Activated gamma-delta T cell treated with anti-CD3 and anti-CD28 coated beads, Interleukin-2, amount 50 U/mL, for 16 hours (primary cell): ENCODE measurements around the gene MATN4.
"Not testable (repeated sequence)": the region's sequence is repeated elsewhere in the genome, so short reads cannot be mapped to it uniquely, and the experiment has no call there.

Experiments used
- DNase-seq: peaks from one replicate; pipeline ENCODE4 v3.0.0-alpha.2; 2020; ENCODE audit warnings: low read depth

MATN4 gene, protein sequence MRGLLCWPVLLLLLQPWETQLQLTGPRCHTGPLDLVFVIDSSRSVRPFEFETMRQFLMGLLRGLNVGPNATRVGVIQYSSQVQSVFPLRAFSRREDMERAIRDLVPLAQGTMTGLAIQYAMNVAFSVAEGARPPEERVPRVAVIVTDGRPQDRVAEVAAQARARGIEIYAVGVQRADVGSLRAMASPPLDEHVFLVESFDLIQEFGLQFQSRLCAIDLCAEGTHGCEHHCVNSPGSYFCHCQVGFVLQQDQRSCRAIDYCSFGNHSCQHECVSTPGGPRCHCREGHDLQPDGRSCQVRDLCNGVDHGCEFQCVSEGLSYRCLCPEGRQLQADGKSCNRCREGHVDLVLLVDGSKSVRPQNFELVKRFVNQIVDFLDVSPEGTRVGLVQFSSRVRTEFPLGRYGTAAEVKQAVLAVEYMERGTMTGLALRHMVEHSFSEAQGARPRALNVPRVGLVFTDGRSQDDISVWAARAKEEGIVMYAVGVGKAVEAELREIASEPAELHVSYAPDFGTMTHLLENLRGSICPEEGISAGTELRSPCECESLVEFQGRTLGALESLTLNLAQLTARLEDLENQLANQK

DNA sequence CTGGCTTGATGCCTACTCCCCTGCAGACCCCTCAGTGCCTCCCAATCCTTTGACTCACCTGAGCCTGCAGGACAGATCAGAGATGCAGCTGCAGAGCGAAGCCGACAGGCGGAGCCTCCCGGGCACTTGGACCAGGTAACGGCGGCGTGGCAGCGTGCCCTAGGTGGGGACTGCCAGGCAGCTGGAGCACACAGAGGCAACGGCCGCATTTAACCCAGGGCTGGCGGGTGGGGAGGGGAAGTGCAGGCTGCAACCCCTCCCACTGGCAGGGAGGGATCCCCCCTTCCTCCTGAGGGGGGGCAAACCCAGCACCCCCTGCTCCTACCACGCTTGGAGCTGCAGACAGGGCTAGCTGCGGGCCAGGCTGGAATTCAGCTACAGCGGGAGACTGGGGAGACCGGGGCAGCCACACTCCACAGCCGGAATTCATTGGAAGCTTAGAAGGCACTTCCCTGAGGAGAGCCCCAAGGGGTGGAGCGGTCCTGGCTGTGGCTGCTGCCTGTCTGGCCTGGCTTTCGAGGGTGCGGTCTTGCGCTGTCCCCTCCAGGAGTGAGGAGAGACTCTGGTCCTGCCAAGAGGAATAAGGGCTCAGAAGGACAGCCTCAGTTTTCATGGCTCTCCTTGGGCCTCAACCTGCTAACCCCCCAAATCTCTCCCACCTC is at the start of gene MATN4:
TSS of gene MATN4 (minus strand) at position 183 of the 662 bp plus-strand sequence. CDS start 2,717 bp downstream, outside the sequence.
- no peak for DNase-seq

DNA sequence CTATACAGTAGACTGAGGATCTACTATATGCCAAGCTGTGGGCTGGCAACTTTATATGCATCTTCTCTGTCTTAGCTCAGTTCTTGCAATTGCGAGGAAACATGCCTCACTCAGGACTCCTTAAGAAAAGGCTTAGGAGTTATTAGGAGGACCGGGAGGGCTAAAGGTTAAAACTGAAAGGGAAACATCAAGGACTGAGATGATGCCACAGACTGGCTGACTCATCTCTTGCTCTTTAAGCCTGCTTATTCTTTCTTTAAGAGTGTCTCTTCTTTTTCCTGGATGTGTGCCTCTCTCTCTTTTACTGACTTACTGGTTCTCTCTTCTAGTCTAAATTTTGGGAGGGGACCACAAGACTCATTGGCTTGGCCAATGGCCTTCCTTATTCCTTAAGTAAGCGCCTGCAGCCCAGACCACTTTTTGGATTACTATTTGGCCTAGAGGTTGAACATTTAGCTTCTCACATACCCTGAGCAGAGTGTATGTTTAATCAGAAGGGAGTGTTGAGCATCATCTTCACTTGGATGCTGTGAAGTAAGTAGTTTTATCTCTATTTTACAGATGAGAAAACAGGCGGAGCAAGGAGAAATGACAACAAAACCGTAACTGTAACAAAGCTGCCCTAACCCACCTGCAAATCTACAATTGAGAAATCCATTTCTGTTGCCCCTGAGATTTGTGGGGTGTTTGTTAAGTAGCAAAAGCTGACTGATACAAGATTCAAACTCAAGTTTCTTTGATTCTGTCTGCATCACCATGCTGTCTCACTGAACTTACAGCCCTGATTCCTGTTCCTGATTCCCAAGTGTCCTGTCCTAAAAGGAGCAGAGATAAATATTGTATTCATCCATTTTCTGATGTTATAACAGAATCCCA is 47.3 kb upstream of the MATN4 start:
- DNase-seq, result no peak

DNA sequence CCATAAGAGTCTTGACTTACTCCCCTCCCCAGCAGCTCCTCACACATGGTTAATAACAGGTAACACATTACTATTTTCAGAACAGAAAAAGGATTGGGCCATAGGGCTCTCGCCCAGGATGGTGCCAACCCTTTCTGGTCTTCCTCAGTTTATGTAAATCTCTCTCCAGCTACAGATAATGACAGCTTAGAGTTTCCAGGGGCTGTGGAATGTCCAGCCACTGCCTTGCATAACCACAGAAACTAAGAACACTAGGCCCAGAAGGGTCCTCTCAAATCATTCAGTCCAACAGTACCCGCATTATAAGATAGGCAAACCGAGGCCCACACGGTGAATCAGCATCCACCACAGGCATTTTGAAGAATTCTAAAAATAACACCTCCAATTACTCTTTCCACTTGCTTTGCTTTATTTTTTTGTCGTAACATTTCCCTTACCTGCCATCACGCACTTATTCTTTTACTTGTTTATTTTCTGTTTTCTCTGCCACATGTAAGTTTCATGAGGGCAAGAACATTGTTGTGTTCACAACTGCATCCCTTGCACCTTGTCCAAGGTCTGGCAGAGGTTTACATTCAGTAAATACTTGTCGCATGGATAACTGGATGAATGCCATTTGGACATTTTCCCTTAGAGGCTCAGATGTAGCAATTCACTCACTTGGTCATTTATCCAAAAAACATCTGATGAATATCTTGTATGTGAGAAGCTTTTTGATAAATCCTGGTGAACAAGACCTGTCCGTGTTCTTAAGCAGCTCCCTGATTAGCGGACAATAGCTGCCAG is 46.5 kb upstream of the MATN4 start:
- DNase-seq, result no peak

DNA sequence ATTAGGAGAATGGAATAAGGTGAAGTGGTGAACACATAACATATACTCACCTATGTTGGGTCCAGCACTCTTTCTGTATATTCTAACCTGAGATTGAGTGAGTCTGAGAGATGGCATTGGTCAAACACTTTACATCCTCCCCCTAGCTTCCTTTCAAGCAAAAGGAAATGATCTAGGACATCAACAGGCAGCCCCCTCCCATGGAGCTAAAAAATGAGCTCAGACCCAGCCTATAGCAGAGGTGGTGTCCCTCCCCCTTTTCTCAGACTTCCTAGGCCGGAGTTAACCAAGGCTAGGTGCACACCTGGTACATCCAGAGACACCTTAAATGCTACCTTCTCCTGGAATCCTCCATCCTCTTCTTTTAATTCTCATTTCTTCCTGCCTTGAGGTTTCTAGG is 45.6 kb upstream of the MATN4 start:
- no peak for DNase-seq

DNA sequence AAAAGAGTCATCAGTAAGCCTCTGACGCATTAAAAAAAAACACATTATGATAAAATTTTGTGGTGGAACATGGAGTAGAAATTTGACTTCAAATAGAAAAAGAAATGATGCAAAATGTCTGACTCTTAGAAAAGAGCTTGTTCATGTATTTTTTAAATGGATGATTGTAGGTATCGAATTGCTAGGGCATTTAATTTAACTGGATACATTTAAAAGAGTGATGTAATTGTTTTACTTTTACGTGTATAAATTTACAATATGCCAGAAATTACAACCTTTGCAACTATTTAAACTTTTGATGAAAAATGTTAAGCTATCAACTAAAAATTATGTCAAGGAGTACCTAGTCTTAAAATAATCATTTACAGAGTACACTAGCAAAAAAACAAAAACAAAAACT is 44.6 kb upstream of the MATN4 start:
- DNase-seq, result no peak

DNA sequence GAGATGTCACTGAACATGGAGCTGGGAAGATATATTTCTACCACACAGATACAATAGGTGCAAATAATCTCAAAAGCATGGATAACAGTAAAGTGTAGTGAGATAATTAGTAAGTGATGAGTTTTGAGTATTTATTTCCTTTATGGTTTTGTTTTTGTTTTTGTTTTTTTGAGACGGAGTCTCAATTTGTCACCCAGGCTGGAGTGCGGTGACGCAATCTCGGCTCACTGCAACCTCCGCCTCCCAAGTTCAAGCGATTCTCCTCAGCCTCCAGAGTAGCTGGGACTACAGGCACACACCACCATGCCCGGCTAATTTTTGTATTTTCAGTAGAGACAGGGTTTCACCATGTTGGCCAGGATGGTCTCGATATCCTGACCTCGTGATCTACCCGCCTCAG is 42.7 kb upstream of the MATN4 start:
- DNase-seq, result not testable (repeated sequence)

DNA sequence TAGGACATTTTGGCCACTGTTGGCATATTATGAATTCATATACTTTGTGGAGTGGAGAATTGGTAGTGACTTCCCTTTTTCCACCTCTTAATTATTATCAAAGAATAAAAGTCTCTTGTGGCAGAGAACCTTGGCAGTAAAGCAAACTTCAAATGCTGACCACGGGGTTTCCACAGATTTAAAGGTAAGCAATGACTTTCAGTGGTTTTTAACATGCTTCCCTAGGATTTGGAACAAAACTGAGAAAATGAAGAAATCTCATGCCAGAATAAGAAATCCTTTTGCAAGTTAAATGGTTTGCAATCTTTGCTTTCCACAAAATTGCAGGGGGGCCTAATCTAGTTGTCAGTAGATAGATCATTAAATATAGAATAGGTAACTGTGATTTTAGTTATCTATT is 42.1 kb upstream of the MATN4 start:
- DNase-seq, result no peak

DNA sequence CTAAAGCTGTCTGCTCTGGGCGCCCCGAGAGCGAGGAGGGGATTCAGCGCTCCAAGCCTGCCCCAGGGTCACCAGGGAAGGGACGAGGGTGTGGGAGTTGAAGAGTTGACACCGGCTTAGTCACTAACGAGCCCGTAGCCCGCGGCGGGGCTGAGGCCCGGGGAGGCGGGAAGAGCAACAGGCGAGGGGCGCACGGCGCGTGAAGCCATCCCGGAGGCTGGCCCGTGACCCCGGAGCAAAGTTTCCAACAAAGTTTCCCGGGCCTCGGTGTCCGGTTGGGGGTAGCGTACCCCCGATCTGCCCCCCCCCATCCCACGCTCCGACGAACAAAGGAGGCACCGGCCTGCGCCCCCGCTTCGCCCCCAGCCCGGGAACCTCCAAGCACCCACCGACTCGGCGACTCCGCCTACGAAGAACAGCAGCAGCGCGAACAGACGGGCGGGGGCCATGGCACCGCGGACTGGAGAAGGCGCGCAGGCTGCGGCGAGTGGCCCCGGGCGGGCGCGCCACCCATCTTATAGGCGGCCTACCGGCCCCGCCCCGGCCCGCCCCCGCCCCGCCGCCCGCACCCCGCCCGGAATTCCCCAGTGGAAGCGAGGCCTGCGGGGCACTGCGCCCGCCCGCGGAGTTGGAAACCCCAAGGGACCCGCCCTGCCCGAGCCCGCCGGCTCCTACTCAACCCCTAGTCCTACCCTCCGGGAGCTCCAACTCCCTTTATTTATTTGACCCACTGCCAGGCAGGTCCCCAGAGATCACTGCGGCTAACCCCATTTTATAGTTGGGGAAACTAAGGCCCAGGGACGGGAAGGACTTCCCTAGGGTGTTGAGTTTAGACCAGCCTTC is 40.1 kb upstream of the MATN4 start, which contains the start of gene SDC4:
TSS of gene SDC4 (minus strand) at position 489 of the 843 bp plus-strand sequence. CDS start at position 449, 40 bp downstream.
- DNase-seq, result peak; percentile 32

DNA sequence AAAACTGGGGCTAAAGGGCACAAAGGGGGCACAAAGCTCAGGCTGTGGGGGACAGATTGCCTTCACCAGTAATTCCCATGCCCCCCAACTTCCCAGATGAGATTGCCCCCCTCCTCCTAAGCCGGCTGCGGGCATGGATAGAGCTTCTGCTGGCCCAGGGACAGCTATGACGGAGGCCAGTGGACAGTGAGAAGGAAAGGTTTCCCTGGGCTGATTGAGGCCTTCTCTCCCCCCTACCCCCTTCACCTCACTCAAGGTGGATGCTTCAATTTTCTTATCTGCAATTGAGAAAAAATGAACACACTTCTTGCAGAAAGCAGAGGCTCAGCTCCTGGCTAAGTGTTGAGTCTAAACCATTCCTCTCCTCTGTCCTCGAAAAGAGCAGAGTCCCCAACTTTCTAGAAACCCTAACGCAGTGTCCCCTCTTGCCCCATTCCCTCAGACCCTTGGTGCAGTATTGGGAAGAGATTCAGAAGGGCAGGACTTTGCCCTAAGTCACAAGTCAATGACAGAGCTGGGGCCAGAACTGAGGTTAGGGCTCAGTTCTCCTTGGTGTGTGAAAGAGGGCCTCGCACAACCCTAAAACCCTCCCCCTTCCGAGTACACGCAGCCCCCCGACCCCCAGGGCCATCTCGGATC is 39.3 kb upstream of the MATN4 start:
- no peak for DNase-seq

DNA sequence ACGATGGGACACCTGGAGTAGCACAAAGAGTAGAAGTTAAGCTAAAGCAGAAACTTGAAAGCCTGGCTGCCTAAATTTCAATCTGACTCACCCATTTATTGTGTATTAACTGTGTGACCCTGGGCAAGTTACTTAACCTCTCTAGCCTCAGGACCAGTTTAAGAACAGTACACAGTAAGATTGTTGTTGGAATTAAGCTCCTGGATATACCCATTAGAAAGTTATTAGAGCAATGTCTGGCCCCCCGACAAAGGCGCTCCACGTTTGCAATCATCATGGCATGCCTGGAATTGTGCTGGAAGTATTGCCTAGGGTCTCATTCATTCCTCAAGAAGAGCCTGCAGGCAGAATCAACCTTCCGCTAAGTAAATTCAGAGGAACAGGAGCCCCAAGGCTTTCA is 38.8 kb upstream of the MATN4 start:
- DNase-seq, result no peak

DNA sequence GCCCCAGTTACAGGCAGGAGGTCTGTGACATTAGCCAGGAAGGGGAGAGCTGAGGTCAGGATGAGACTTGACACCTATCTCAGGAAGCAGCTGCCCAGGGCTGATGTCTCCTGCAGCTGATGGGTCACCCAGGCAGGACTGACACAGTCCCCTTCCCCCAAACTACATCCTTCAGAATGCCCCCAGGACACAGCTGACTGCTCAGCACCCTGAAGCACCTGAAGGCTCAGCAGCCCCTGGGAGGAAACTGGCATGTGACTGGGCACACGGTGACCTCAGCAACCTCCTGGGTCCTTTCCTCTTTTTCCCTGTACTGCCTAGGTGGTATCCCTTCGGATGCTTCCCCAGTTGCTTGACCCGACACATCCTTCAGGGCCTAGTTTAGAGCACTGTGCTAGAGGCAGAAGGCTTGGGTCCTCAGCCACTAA is 38.2 kb upstream of the MATN4 start:
- DNase-seq, result no peak

DNA sequence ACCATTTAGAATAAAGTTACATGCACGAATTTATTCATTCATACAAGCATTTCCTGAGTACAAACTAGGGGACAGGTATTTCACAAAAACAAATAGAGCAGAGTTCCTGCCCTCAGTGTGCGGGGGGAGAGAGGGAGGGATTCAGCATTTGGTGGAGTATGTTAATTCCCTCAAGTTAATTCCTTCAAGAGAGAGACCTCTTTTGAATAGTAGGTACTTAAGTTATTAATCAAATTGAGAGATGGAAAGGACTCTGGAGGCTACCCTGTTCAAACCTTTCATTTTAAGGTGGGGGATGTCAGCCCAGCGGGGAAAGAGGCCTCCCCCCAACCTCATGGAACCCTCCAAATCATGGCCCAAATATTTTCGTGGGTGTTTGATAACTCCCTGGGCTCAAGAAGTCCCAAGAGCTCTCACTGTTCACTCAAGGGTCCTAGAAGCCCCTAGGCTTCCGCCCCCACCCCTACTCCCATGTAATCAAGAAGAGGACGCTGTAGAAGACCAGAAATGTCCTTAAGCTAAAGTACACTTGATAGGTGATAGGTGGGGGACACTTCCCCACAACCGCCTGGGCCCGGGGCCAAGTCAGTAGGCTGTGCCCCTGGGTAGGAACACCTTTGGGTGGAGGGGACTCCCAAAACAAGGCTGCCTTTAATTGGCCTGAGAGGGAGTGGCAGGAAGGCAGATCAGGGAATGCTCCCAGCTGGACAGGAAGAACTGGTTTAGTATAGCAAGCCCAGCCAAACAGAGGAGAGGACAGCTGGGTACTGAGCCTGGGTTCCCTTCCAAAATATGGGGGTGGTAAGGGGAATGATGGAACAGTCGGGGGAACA is 37.2 kb upstream of the MATN4 start:
- DNase-seq, result no peak

DNA sequence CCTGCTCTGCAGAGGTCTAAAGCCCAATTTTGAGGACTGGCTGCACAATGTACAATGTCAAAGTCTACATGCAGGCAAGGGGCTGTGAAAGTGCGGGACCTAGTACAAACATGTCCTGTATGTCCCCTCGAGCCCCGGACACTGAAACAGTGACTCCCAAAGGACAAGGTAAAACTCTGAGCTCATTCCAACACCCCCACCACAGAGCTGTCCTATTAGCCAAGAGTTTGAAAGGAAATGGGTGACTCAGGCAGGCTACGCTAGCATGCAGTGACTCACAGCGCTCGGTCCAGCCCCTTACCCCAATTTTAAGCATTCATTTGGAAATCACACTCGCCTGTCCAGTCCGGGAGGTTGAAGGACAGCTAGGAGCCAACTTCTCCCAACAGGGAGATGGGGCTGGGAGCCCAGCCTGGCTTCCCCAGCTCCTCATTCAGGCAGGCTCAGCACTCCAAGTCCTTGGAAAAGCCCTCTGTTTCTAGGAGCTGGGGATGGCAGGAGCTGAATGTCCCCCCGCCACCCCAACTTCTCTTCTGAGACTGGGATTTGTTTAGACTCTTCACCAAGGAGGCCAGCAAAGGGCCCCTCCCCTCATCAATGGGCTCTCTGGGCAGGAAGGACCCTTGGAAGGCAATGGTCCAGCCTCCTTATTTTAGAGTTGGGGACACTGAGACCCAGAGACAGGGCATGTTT is 36.2 kb upstream of the MATN4 start:
- no peak for DNase-seq

DNA sequence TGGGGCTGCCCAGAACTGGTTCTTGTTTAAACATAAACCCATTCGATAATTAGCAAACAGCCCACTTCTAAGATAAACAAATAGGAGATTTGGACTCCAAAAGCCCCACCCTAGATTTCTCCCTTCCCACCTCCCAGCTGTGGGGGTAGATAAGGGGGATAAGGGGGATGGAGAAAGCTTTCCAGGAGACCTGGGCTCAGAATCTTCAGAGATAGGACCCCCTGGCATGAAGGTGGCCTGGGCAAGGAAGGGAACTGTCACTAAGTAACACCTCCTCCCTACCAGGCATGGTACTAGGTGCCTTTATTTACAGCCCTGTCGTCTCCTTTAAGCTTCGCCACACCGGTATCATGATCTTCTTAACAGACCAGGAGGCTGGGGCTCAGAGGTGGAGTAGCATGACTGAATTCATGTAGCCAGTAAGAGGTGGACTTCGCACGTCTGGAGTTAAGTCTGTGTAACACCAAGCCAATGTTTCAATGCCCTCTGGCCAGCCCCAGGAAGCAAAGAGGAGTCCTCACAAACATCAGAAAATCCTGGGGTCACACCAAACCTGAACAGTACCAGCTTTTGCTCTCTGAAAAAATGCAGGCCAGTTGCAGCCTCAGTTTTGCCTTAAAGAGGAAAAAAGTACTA is 35.6 kb upstream of the MATN4 start:
- DNase-seq, result no peak

DNA sequence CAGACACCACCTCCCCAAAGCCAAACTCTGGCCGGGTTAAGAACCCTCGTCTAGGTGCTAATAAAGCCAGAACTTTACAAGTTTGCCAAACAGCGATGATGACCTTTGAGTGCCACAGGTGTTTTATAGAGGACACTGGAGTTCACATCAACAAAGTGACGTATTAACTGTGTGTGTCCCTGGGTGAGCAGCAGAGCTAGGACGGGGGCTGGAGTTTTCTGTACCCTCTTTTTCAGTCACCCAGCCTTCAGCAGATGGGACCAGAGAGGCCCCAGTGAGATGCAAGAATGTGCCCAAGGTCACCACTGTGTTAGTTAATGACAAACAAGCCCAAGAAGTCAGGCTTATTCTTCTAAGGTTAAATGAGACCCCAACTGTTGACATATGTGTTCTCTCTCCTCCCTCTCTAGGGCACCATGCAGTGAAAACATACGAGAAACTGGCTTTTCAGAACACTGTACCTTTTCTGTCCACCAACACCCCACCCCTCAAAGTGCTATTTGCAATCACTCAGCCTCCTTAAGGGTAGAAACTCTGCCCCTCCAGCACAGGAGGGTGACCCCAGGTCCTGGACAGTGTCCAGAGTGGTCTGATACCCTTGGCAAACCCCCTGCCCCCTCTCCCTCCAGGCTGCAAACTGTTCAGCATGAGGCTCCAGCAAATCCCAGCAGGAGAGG is 34.9 kb upstream of the MATN4 start:
- DNase-seq, result no peak

DNA sequence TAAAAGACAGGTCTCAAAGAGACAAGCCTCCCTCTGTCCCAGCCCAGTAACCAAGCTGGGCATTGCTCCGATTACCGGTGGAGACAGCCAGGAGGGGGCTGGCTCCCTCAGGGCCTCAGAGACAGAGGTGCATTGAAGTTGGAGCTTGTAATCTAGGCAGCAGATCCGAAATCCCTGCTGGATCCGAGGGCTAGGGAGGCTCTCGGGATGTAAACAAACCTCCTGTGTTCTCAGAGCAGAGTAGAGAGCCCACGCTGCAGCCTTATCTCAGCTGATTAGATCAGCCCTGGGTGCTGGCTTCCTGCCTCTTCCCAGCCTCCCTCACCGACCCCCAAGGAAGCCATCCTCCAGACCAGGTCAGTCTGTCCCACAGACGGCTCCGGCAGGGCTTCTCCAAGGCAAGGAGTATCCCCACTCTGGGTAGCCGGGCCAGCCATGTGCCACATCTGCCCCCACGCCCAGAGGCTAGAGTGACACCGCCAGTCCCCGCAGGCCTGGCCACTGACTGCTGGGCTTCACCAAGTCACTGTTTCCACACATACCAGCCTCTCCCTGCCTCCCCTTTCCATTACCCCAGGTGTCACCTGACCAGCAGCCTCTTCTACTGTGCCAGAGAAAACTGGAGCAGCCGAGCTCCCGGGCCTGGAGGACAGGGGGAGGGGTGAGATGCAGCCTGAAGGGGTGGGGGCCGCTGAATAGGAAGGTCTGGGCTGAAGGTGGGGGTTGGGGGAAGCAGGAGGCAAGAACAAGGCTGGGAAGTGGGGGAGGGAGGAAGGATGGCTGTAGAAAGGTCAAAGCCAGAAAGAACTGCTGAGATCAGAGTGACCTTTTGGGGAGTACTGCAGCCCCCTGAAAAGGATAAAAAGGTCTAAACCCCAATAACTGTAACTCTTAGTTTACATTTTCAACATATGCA is 34.1 kb upstream of the MATN4 start:
- DNase-seq, result no peak
